Measurements from ENCODE around the gene SMCP. TPM values are rescaled to one million over a fixed set of nuclear protein-coding genes. Genes with fewer than 3 reads are reported as not detected.

The SMCP gene
- total and polyA plus RNA-seq, 2 of the 13 experiments (the other 11 are each of a cell fraction or from before 2014, with no cell fraction given) = not detected

DNA sequence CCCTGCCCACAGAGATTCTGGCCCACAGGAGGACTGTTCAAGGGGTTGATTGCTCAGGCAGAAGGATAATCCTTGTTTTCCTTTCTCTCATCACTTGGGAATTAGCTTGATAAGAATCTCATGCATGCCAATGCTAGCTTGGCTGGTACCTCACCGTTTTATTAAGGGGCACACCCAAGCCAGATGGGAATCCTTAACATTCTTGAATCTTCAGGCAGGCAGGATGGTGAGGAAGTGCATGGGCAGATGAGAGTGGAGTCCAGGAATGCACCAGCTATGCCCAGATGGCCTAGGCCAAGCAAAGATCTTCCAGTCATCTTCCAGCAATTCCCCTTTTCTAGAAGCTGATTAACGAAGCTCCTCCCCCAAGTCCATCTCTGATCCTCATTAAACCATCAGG is 22.5 kb upstream of the SMCP start (continued):
- TF ChIP-seq, protein P1, sequence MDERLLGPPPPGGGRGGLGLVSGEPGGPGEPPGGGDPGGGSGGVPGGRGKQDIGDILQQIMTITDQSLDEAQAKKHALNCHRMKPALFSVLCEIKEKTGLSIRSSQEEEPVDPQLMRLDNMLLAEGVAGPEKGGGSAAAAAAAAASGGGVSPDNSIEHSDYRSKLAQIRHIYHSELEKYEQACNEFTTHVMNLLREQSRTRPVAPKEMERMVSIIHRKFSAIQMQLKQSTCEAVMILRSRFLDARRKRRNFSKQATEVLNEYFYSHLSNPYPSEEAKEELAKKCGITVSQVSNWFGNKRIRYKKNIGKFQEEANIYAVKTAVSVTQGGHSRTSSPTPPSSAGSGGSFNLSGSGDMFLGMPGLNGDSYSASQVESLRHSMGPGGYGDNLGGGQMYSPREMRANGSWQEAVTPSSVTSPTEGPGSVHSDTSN (CRISPR knock-in tag; IDR thresholded peaks at IDR 0.05) = no peak
- no peak for TF ChIP-seq YY1 (IDR thresholded peaks at IDR 0.05; ENCODE audit: insufficient read depth, insufficient replicate concordance, low read depth, low read length)

DNA sequence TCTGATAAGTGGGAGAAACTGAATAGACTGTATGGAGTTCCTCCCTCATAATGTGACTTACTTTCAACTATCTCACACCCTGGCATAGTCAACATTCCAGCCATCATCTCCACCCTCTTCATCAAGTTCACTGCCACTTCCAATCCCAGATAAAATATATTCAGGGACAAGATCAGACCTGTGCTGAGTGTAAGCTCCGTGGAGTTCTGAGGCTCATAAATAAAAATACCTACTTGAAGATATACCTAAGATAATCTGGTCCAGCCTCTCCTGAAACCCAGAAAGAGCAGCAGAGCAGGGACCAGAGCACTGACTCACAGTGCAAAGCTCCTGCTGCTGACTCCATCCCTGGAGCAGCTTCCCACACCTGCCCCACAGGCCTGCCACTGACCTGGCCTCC is 20.1 kb upstream of the SMCP start:
- no peaks in the 10 kb centered on the region for H3K36me3 ChIP-seq (replicated peaks in 1 of 2; ENCODE audit: control insufficient read depth in 1 of 2, insufficient read depth in 2 of 2, low read length in 2 of 2)
- FAIRE-seq = no peak
- TF ChIP-seq RFX5 (IDR thresholded peaks at IDR 0.05; ENCODE audit: low read depth, low read length) = no peak
- TF ChIP-seq, protein P2, sequence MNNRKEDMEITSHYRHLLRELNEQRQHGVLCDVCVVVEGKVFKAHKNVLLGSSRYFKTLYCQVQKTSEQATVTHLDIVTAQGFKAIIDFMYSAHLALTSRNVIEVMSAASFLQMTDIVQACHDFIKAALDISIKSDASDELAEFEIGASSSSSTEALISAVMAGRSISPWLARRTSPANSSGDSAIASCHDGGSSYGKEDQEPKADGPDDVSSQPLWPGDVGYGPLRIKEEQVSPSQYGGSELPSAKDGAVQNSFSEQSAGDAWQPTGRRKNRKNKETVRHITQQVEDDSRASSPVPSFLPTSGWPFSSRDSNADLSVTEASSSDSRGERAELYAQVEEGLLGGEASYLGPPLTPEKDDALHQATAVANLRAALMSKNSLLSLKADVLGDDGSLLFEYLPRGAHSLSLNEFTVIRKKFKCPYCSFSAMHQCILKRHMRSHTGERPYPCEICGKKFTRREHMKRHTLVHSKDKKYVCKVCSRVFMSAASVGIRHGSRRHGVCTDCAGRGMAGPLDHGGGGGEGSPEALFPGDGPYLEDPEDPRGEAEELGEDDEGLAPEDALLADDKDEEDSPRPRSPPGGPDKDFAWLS (CRISPR knock-in tag; IDR thresholded peaks at IDR 0.05; ENCODE audit: borderline replicate concordance) = no peak
- TF ChIP-seq SAFB2 (CRISPR knock-in tag; IDR thresholded peaks at IDR 0.05; ENCODE audit: borderline replicate concordance, low read depth) = no peak
- no peak for TF ChIP-seq ZNF614 (CRISPR knock-in tag; IDR thresholded peaks at IDR 0.05; ENCODE audit: borderline replicate concordance)
- TF ChIP-seq ZNF333 (CRISPR knock-in tag; IDR thresholded peaks at IDR 0.05; ENCODE audit: borderline replicate concordance) = no peak
- no peak for TF ChIP-seq PITX1 (CRISPR knock-in tag; IDR thresholded peaks at IDR 0.05)
- no peak for TF ChIP-seq ZNF567 (CRISPR knock-in tag; IDR thresholded peaks at IDR 0.05; ENCODE audit: borderline replicate concordance)
- TF ChIP-seq RBFOX2 (IDR thresholded peaks at IDR 0.05; ENCODE audit: low read depth, low read length) = no peak
- TF ChIP-seq, protein P3, sequence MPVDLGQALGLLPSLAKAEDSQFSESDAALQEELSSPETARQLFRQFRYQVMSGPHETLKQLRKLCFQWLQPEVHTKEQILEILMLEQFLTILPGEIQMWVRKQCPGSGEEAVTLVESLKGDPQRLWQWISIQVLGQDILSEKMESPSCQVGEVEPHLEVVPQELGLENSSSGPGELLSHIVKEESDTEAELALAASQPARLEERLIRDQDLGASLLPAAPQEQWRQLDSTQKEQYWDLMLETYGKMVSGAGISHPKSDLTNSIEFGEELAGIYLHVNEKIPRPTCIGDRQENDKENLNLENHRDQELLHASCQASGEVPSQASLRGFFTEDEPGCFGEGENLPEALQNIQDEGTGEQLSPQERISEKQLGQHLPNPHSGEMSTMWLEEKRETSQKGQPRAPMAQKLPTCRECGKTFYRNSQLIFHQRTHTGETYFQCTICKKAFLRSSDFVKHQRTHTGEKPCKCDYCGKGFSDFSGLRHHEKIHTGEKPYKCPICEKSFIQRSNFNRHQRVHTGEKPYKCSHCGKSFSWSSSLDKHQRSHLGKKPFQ (CRISPR knock-in tag; IDR thresholded peaks at IDR 0.05; ENCODE audit: insufficient replicate concordance) = no peak
- no peak for TF ChIP-seq ZNF678 (CRISPR knock-in tag; IDR thresholded peaks at IDR 0.05)
- TF ChIP-seq, protein P4, sequence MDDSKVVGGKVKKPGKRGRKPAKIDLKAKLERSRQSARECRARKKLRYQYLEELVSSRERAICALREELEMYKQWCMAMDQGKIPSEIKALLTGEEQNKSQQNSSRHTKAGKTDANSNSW (CRISPR knock-in tag; IDR thresholded peaks at IDR 0.05; ENCODE audit: borderline replicate concordance) = no peak
- TF ChIP-seq POLR2G (IDR thresholded peaks at IDR 0.05; ENCODE audit: low read depth, low read length) = no peak
- no peak for TF ChIP-seq ADNP (CRISPR knock-in tag; IDR thresholded peaks at IDR 0.05)
- no peak for TF ChIP-seq HDAC2 (CRISPR knock-in tag; IDR thresholded peaks at IDR 0.05)
- no peak overlapping the region for H2AFZ ChIP-seq (ENCODE audit: low read length)
- POLR2A ChIA-PET = no interaction called here
- H3K9me3 ChIP-seq (ENCODE audit: low read length) = no peaks in the 10 kb centered on the region
- H3K9ac ChIP-seq (ENCODE audit: insufficient read depth, low read depth, low read length) = no peak overlapping the region
- H3K27ac ChIP-seq (ENCODE audit: extremely low read length, insufficient read depth, low read length) = no peak overlapping the region
- WGBS (ENCODE audit: low lambda C conversion rate) = 0% methylated on average over 1 of the region's 1 CpG
- H3K27me3 ChIP-seq (ENCODE audit: control insufficient read depth in 1 of 2, insufficient read depth in 2 of 2, low read length in 2 of 2) = no peaks in the 10 kb centered on the region
- CTCF ChIA-PET (ENCODE audit: low intra/inter-chr PET ratio, low total read pairs) = no interaction called here
- no peak for DNase-seq (ENCODE audit: low spot score)
- H3K4me2 ChIP-seq (ENCODE audit: low read depth, low read length) = no peak overlapping the region
- in situ Hi-C loops (cut with HindIII; ENCODE audit: extremely low pct_ligation_motif_present, low pct_unique_long_range_greater_than_20kb) (no loop called here), intact Hi-C loops (cut with micrococcal nuclease; ENCODE audit: unreplicated experiment) (no loop called here)
- H4K20me1 ChIP-seq (ENCODE audit: insufficient read depth, low read length) = no peaks in the 10 kb centered on the region
- H3K4me3 ChIP-seq (replicated peaks in 1 of 3; ENCODE audit: insufficient read depth in 1 of 3, low read depth in 2 of 3, low read length in 3 of 3) = no peak overlapping the region
- BruUV-seq (replicated peaks) = no TSS peak
- no peaks in the 10 kb centered on the region for H3K79me2 ChIP-seq (ENCODE audit: insufficient read depth, low read length)
- H3K4me1 ChIP-seq (ENCODE audit: insufficient read depth, low read length) = no peaks in the 10 kb centered on the region
- ATAC-seq = no peak

Measured in HepG2 (cell line).